Heart left ventricle (tissue), 16 donors: Measurements from ENCODE around the gene ADAMTSL2. TPM values are rescaled to one million over a fixed set of nuclear protein-coding genes. Genes with fewer than 3 reads are reported as not detected.

Experiments
- ATAC-seq, 4 donors: fragments of 200-7000 bp; cut with Tn5 transposase; one replicate each; pipeline ENCODE4 v1.9.1; 2020 to 2022; ENCODE audit warnings: moderate library complexity in 4 of 4, mild to moderate bottlenecking in 3 of 4, moderate number of reproducible peaks in 1 of 4
- DNase-seq, 5 donors: peaks; one replicate each; pipeline ENCODE4 v3.0.0-alpha.2; 2020
- H3K27ac ChIP-seq, 12 donors: fragments of 200-600 bp; sonication (generic) in 4 of 12; one replicate each; pipeline versions ENCODE4 v1.5.0 to v1.8.0; 2016 to 2022; ENCODE audit warnings: mild to moderate bottlenecking in 2 of 12
- H3K27me3 ChIP-seq, 9 donors: fragments of 200-600 bp; sonication (generic) in 2 of 9; one replicate each; pipeline versions ENCODE4 v1.5.1 to v1.8.0; 2016 to 2022; ENCODE audit warnings: mild to moderate bottlenecking in 3 of 9
- H3K36me3 ChIP-seq, 9 donors: fragments of 200-600 bp; sonication (generic) in 2 of 9; one replicate each; pipeline versions ENCODE4 v1.5.0 to v1.8.0; 2018 to 2022; ENCODE audit warnings: mild to moderate bottlenecking in 2 of 9
- H3K4me1 ChIP-seq, 12 donors: fragments of 200-600 bp; sonication (generic) in 4 of 12; one replicate each; pipeline versions ENCODE4 v1.5.0 to v1.8.0; 2016 to 2022; ENCODE audit warnings: mild to moderate bottlenecking in 3 of 12
- H3K4me3 ChIP-seq, 12 donors: fragments of 200-600 bp; sonication (generic) in 4 of 12; one replicate each; pipeline versions ENCODE4 v1.5.0 to v1.8.0; 2017 to 2022; ENCODE audit warnings: mild to moderate bottlenecking in 9 of 12, moderate library complexity in 4 of 12
- H3K9me3 ChIP-seq, 12 donors: fragments of 200-600 bp; sonication (generic) in 4 of 12; one replicate each; pipeline versions ENCODE4 v1.5.0 to v1.8.0; 2016 to 2022; ENCODE audit warnings: mild to moderate bottlenecking in 1 of 12
- POLR2A ChIP-seq, 2 donors: fragments of 450-650 bp; IDR thresholded peaks; one replicate each; pipeline ENCODE4 v1.6.1; 2017; ENCODE audit warnings: antibody characterized with exemption in 2 of 2, mild to moderate bottlenecking in 2 of 2, moderate library complexity in 2 of 2
- WGBS, 4 donors: extraction: QIAGEN DNeasy Blood & Tissue Kit in 2 of 4; methylation state at CpG; one replicate each; pipeline versions ENCODE4 v1.1.5 to v1.1.7; 2013 to 2018; 5-methylcytosine and 5-hydroxymethylcytosine counted together
- intact Hi-C, 10 donors: fragments of 100-400 bp; cut with DNase I; formaldehyde crosslinking; loops; one replicate each; pipeline versions ENCODE4 v1.11.1 to v1.14.2; 2022
- polyA plus RNA-seq, 2 donors: library from polyadenylated mRNA; stranded (reverse); fragments of 200-250 nt; gene quantifications; one replicate each; pipeline ENCODE4 v1.2.3, GENCODE V29; 2013
- total RNA-seq, 9 donors: library from RNA; depleted of rRNA in 2 of 9; stranded (reverse); fragments of >200 nt in 2 of 9; fragmentation: NEBNext Ultra II Directional in 3 of 9; extraction: Animal tissue kit (Norgen Biotek cat#: 25700) in 3 of 9; gene quantifications; one replicate each; pipeline versions ENCODE4 v1.1.0 to v1.2.4, GENCODE V29; 2016 to 2023
- TF ChIP-seq, protein P1 (sequence below), 12 donors: fragments of 200-600 bp; sonication (generic) in 4 of 12; IDR thresholded peaks; one replicate each; pipeline versions ENCODE4 v1.5.0 to v1.8.0; 2018 to 2022; ENCODE audit warnings: antibody characterized with exemption in 12 of 12, mild to moderate bottlenecking in 5 of 12
- donor health status: ischemic (EF 13 %, LVEDD 7.1; RV severe dilation, severe dysfunction).
- donor health status: healthy with polysubstance abuse.
- donor health status: DM: no; HTN: yes; CAD: no.
- donor health status: DM: no; HTN: no; CAD: no.
- donor health status: ischemic (EF 25% LVEDD 6.9; RV normal size, moderate dysfunction).
- donor health status: ischemic (EF 25% LVEDD 5.7; RV mildly dilated, moderate dysfunction).
- donor health status: healthy.
- donor health status: DM: yes; HTN: yes; CAD: no.
- donor health status: ischemic (EF 35%, LVEDD 5.7; RV mildly dilated, moderate dysfunction).
- donor health status: nonischemic (EF 11% LVEDD 7.7; RV severe dilation, severe dysfunction).
- donor health status: DM: yes; HTN: yes; CAD: no.
- donor health status: PGD.
- donor health status: ischemic (EF 29% LVEDD 5.4; RV normal size, mild dysfunction).
- donor health status: nonischemic (EF 23%, LVEDD 6.1; RV moderate dilation, normal function).

Gene ADAMTSL2
- total and polyA plus RNA-seq, 11 donors = 2.3 to 5.1 (median 3.7) TPM

DNA sequence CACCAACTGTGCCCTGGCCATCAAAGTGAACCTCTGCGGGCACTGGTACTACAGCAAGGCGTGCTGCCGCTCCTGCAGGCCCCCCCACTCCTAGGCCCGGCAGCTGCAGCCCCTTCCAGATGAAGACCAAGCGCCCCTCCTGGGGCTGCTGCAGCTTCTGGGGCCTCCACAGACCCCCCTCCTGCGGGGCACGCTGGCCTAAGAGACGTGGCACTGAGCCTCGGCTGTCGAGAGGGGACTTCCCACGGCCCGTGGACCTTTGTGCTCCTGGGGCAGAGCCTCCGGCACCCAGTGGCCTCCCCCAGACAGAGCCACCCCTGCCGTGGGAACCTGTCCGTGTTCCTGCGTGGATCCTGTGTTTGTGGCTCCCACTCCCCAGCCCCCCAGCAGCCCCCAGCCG is 40.3 kb downstream of the ADAMTSL2 start:
- Histone ChIP-seq H3K4me1 (peaks cover 0 to 36% (median 14%) of the 10 kb centered on the region in 12 donors), H3K4me3 (no peak overlapping the region), H3K27me3 (peaks cover 0 to 11% (median 0%) of the 10 kb centered on the region in 9 donors), H3K9me3 (no peaks in the 10 kb centered on the region), H3K36me3 (peaks cover 0 to 13% (median 0%) of the 10 kb centered on the region in 9 donors), H3K27ac (no peak overlapping the region)
- TF ChIP-seq, protein P1, sequence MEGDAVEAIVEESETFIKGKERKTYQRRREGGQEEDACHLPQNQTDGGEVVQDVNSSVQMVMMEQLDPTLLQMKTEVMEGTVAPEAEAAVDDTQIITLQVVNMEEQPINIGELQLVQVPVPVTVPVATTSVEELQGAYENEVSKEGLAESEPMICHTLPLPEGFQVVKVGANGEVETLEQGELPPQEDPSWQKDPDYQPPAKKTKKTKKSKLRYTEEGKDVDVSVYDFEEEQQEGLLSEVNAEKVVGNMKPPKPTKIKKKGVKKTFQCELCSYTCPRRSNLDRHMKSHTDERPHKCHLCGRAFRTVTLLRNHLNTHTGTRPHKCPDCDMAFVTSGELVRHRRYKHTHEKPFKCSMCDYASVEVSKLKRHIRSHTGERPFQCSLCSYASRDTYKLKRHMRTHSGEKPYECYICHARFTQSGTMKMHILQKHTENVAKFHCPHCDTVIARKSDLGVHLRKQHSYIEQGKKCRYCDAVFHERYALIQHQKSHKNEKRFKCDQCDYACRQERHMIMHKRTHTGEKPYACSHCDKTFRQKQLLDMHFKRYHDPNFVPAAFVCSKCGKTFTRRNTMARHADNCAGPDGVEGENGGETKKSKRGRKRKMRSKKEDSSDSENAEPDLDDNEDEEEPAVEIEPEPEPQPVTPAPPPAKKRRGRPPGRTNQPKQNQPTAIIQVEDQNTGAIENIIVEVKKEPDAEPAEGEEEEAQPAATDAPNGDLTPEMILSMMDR (IDR thresholded peaks at IDR 0.05) = no peak
- DNase-seq = no peak
- intact Hi-C loops = loop anchor here in 2 of 10 donors (5.0 kb wide), 2 partner anchors 32 to 37 kb away; no protein-coding TSS in a partner anchor
- no peak for ATAC-seq
- 81 to 93% (median 88%) methylated on average over 8 to 17 of the region's 17 CpGs for WGBS, 4 donors

DNA sequence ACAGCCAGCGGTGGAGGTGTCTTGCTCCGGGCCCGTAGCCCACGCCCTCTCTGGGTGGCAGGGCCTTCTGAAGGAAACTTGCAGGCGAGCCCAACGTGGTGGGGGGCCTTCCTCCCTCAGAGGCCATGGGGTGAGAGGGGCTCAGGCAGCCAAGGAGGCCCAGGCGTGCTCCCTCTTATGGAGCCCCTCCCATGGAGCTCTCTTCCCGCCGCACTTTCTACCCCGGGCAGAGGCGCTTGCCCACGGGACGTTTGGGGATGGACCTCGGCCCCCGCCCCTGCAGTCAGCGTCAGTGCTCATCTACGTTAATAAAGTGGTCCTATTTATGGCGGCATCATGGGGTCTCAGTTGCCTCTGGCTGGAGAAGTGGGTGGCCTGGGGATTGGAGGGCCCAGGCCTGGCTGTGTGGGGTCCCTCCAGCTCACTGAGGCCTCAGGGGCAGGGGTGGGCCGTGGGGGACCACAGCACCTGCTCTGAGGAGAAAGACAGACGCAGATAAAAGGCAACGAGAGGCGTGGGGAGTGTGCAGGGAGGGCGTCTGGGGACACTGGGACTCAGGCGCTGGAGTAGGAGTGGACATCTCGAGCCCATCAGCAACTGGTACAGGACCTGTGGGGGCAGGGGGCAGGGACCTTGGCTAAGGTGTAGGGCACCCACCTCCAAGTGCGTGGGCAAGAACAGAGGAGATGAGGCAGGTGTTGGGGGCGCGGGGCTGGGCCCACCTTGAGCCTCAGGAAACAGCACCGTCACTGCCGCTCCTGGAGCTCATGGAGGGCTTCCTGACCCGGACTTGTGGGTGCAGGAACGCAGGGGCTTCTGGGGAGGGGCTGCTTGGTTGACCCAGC is 40.9 kb downstream of the ADAMTSL2 start:
- no peaks in the 10 kb centered on the region for H3K9me3 ChIP-seq
- 82 to 86% (median 83%) methylated on average over 31 to 32 of the region's 32 CpGs for WGBS, 4 donors
- intact Hi-C loops = loop anchor here in 1 of 10 donors (5.0 kb wide), 1 partner anchor 33 kb away; no protein-coding TSS in a partner anchor
- DNase-seq (no peak), ATAC-seq (no peak)
- H3K4me3 ChIP-seq = no peak overlapping the region
- TF ChIP-seq POLR2A (IDR thresholded peaks at IDR 0.05) = no peak
- TF ChIP-seq, protein P1 (IDR thresholded peaks at IDR 0.05) = no peak
- H3K4me1 ChIP-seq = peaks cover 0 to 36% (median 14%) of the 10 kb centered on the region in 12 donors
- H3K27ac ChIP-seq = no peak overlapping the region
- H3K27me3 ChIP-seq = peaks cover 0 to 11% (median 0%) of the 10 kb centered on the region in 9 donors
- peaks cover 0 to 8% (median 0%) of the 10 kb centered on the region in 9 donors for H3K36me3 ChIP-seq

DNA sequence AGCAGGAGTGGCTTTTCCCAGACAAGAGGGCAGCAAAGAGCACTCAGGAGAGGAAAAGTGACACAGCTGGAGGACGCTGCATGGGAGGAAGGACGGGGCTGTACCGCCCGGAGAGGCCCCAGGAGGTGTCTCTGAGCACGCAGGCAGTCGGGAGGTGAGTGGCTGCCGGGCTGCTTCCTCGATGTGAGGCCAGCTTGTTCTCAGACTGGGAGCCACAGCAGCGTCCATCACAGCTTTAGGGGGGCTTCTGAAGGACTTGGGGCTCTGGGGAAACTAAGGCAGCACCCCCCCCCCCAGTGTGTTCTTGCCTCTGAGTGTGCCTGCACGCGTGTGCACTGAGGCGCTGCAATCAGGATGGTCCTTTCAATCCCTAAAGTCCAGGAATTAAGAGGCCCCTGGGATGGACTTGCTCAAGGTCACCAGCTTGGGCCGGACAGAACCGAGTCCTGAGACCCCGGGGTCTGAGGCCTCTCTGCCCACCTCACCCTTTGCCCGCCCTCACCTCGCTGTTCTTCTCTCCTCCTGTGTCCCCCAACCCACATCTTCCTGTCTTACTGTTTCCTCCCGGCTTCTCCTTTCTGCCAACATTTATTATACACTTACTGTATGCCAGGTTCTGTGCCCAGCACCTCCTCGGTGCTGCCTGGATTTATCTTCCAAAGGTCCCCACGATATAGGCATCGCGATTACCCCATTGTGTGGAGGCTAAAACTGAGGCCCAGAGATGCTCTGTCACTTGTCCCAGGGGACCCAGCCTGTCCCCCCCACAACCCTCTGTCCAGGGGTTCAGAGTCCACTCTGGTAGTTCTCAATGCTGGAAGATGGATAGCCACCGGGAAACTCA is 41.7 kb downstream of the ADAMTSL2 start:
- intact Hi-C loops = loop anchor here in 1 of 10 donors (5.0 kb wide), 1 partner anchor 34 kb away; no protein-coding TSS in a partner anchor
- Histone ChIP-seq H3K9me3 (no peaks in the 10 kb centered on the region), H3K4me1 (peaks cover 0 to 38% (median 14%) of the 10 kb centered on the region in 12 donors), H3K4me3 (peak overlapping the region in 8 of 12 donors; percentile 1 to 30 (median 14)), H3K36me3 (peaks cover 0 to 4% (median 0%) of the 10 kb centered on the region in 9 donors), H3K27ac (peak overlapping the region in 3 of 12 donors; percentile 9 to 42 (median 27)), H3K27me3 (peaks cover 0 to 11% (median 0%) of the 10 kb centered on the region in 9 donors)
- DNase-seq (no peak), ATAC-seq (no peak)
- TF ChIP-seq, protein P1 (IDR thresholded peaks at IDR 0.05) = no peak
- TF ChIP-seq POLR2A (IDR thresholded peaks at IDR 0.05) = no peak
- WGBS, 4 donors = 59 to 72% (median 65%) methylated on average over 22 to 23 of the region's 23 CpGs
